HG02840 (cell line): ENCODE measurements around the gene PSAPL1.
"Not testable (repeated sequence)": the region's sequence is repeated elsewhere in the genome, so short reads cannot be mapped to it uniquely, and the experiment has no call there.

Experiments used
- ATAC-seq: cut with Tn5 transposase; IDR thresholded peaks from one replicate; pipeline ENCODE4 v1.9.1; 2021; ENCODE audit warnings: mild to moderate bottlenecking, moderate library complexity, moderate number of reproducible peaks; ENCODE audit not compliant: unreplicated experiment, low FRiP score

The PSAPL1 gene

GRCh38 chr4:7459471-7459870, 24.7 kb upstream of the PSAPL1 start:
- no peak for ATAC-seq

GRCh38 chr4:7458477-7458876, 23.7 kb upstream of the PSAPL1 start:
- ATAC-seq = no peak

- ATAC-seq = no peak
Observed at GRCh38 chr4:7458066-7458425, 23.3 kb upstream of the PSAPL1 start.

GRCh38 chr4:7457201-7458065, 22.7 kb upstream of the PSAPL1 start:
- ATAC-seq = no peak

- ATAC-seq = not testable (repeated sequence)
Observed at GRCh38 chr4:7452802-7453201, 18.1 kb upstream of the PSAPL1 start.

- no peak for ATAC-seq
Observed at GRCh38 chr4:7451800-7452199, 17.1 kb upstream of the PSAPL1 start.

- ATAC-seq = no peak
Observed at GRCh38 chr4:7451434-7451789, 16.7 kb upstream of the PSAPL1 start.

- no peak for ATAC-seq
Observed at GRCh38 chr4:7450775-7451433, 16.2 kb upstream of the PSAPL1 start.

- ATAC-seq = no peak
Observed at GRCh38 chr4:7448036-7448435, 13.3 kb upstream of the PSAPL1 start.

- no peak for ATAC-seq
Observed at GRCh38 chr4:7447236-7447635, 12.5 kb upstream of the PSAPL1 start.

GRCh38 chr4:7444731-7445130, 10.0 kb upstream of the PSAPL1 start:
- ATAC-seq = no peak

GRCh38 chr4:7444314-7444713, 9.6 kb upstream of the PSAPL1 start:
- no peak for ATAC-seq

- ATAC-seq = no peak
Observed at GRCh38 chr4:7442574-7443162, 7.9 kb upstream of the PSAPL1 start.

- no peak for ATAC-seq
Observed at GRCh38 chr4:7441201-7441600, 6.5 kb upstream of the PSAPL1 start.

- ATAC-seq = no peak
Observed at GRCh38 chr4:7439699-7440098, 5.0 kb upstream of the PSAPL1 start.

- no peak for ATAC-seq
Observed at GRCh38 chr4:7436256-7436655, 1.5 kb upstream of the PSAPL1 start.

GRCh38 chr4:7435471-7436061, 836 bp upstream of the PSAPL1 start:
- ATAC-seq = no peak

- ATAC-seq = no peak
Observed at GRCh38 chr4:7434141-7434765, 477 bp downstream of the PSAPL1 start.

GRCh38 chr4:7433376-7434140, 1.2 kb downstream of the PSAPL1 start:
- ATAC-seq = no peak
